Hepatocyte (in vitro differentiated cells): Measurements from ENCODE around the gene TBCD. TPM values are rescaled to one million over a fixed set of nuclear protein-coding genes. Genes with fewer than 3 reads are reported as not detected.
A peak's percentile ranks its signal among the peaks of the same experiment; 100 is the strongest.
"Not testable (repeated sequence)": the region's sequence is repeated elsewhere in the genome, so short reads cannot be mapped to it uniquely, and the experiment has no call there.

ENCODE experiments used
- DNase-seq: peaks from one replicate; pipeline ENCODE4 v3.0.0-alpha.2; 2016; ENCODE audit warnings: low spot score
- H2AFZ ChIP-seq: fragments of 200-600 bp; sonication (generic); 2 replicates; pipeline ENCODE4 v1.6.0; 2016; ENCODE audit warnings: antibody characterized with exemption, mild to moderate bottlenecking
- H3K27ac ChIP-seq: fragments of 200-600 bp; sonication (generic); 2 replicates; pipeline ENCODE4 v1.5.1; 2016; ENCODE audit warnings: mild to moderate bottlenecking
- H3K27me3 ChIP-seq: fragments of 200-600 bp; sonication (generic); 2 replicates; pipeline ENCODE4 v1.6.1; 2016
- H3K36me3 ChIP-seq: fragments of 200-600 bp; sonication (generic); replicated peaks from 2 replicates; pipeline ENCODE4 v1.5.1; 2016; ENCODE audit warnings: low read depth; ENCODE audit not compliant: insufficient read depth
- H3K4me1 ChIP-seq: fragments of 200-600 bp; sonication (generic); 2 replicates; pipeline ENCODE4 v1.5.1; 2016; ENCODE audit warnings: mild to moderate bottlenecking, moderate library complexity; ENCODE audit not compliant: insufficient read depth
- H3K4me2 ChIP-seq: fragments of 200-600 bp; sonication (generic); 2 replicates; pipeline ENCODE4 v1.6.0; 2016
- H3K4me3 ChIP-seq: fragments of 200-600 bp; sonication (generic); 2 replicates; pipeline ENCODE4 v1.5.1; 2016; ENCODE audit warnings: mild to moderate bottlenecking
- H3K79me2 ChIP-seq: fragments of 200-600 bp; sonication (generic); 2 replicates; pipeline ENCODE4 v1.6.0; 2017; ENCODE audit warnings: mild to moderate bottlenecking
- H3K9me2 ChIP-seq: fragments of 200-600 bp; sonication (generic); replicated peaks from 2 replicates; pipeline ENCODE4 v1.6.0; 2017; ENCODE audit warnings: mild to moderate bottlenecking; ENCODE audit not compliant: insufficient read depth
- H3K9me3 ChIP-seq: fragments of 200-600 bp; sonication (generic); 2 replicates; pipeline ENCODE4 v1.5.1; 2016; ENCODE audit warnings: low read depth, mild to moderate bottlenecking
- H4K20me1 ChIP-seq: fragments of 200-600 bp; sonication (generic); 2 replicates; pipeline ENCODE4 v1.6.0; 2016; ENCODE audit warnings: mild to moderate bottlenecking; ENCODE audit not compliant: insufficient read depth, poor library complexity, severe bottlenecking
- EZH2 ChIP-seq: fragments of 200-600 bp; sonication (generic); IDR thresholded peaks from 2 replicates; pipeline ENCODE4 v1.6.1; 2016; ENCODE audit warnings: antibody characterized with exemption, mild to moderate bottlenecking, borderline replicate concordance
- EZH2phosphoT487 ChIP-seq: fragments of 200-600 bp; sonication (generic); IDR thresholded peaks from one replicate; pipeline ENCODE4 v1.6.1; 2018; ENCODE audit warnings: antibody characterized with exemption, mild to moderate bottlenecking, low read depth, moderate library complexity; ENCODE audit not compliant: unreplicated experiment, severe bottlenecking
- WGBS: methylation state at CpG from one replicate; pipeline ENCODE4 v1.1.6; 2016; ENCODE audit warnings: low lambda C conversion rate; ENCODE audit errors: missing lambda C conversion rate; 5-methylcytosine and 5-hydroxymethylcytosine counted together
- polyA plus RNA-seq: library from polyadenylated mRNA; unstranded; fragments of >200 nt; fragmentation: Nextera tagmentation; extraction: Ambion mirVana; gene quantifications from 2 replicates; pipeline ENCODE4 v1.2.1, GENCODE V29; 2016
- total RNA-seq: library from RNA; depleted of rRNA; stranded (reverse); fragments of >200 nt; gene quantifications from 2 replicates; pipeline ENCODE4 v1.2.3, GENCODE V29; 2014
- TF ChIP-seq, protein P1 (sequence below): fragments of 200-600 bp; sonication (generic); IDR thresholded peaks from 2 replicates; pipeline ENCODE4 v1.5.1; 2016; ENCODE audit warnings: antibody characterized with exemption, mild to moderate bottlenecking; ENCODE audit not compliant: poor library complexity

The TBCD gene
- total and polyA plus RNA-seq, 2 experiments from 2014 or later, result 24.5 to 41.5 TPM

DNA sequence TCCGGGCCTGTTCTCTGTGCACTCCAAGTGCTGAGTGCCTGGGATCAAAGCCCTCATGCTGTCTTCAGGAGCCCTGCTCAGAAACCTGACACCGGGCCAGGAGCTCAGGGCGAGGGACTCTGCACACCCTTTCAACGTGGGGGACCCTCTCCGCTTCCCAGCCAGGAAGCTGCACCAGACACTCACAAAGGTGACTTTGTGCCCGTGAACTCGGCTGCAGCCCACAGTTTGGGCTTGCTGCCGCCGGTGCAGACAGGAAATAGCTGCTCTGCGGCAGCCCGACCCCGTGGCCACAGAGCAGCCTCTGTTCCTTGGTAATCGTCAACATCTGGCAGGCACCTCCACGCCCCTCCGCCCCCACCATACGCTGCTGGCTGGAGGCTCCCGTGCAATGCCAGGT is 234.1 kb downstream of the TBCD start:
- peak; percentile 40 for DNase-seq
- H2AFZ ChIP-seq, result no peak overlapping the region
- TF ChIP-seq EZH2, result no peak
- TF ChIP-seq, protein P1, sequence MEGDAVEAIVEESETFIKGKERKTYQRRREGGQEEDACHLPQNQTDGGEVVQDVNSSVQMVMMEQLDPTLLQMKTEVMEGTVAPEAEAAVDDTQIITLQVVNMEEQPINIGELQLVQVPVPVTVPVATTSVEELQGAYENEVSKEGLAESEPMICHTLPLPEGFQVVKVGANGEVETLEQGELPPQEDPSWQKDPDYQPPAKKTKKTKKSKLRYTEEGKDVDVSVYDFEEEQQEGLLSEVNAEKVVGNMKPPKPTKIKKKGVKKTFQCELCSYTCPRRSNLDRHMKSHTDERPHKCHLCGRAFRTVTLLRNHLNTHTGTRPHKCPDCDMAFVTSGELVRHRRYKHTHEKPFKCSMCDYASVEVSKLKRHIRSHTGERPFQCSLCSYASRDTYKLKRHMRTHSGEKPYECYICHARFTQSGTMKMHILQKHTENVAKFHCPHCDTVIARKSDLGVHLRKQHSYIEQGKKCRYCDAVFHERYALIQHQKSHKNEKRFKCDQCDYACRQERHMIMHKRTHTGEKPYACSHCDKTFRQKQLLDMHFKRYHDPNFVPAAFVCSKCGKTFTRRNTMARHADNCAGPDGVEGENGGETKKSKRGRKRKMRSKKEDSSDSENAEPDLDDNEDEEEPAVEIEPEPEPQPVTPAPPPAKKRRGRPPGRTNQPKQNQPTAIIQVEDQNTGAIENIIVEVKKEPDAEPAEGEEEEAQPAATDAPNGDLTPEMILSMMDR, result no peak
- TF ChIP-seq EZH2phosphoT487, result no peak
- peaks cover 7% of the 10 kb centered on the region for H3K4me1 ChIP-seq
- H4K20me1 ChIP-seq, result no peaks in the 10 kb centered on the region
- 35% methylated on average over 17 of the region's 17 CpGs for WGBS
- no peaks in the 10 kb centered on the region for H3K36me3 ChIP-seq
- H3K4me2 ChIP-seq, result peak overlapping the region; percentile 14
- H3K9me2 ChIP-seq, result no peaks in the 10 kb centered on the region
- no peaks in the 10 kb centered on the region for H3K79me2 ChIP-seq
- no peaks in the 10 kb centered on the region for H3K27me3 ChIP-seq
- no peak overlapping the region for H3K4me3 ChIP-seq
- H3K9me3 ChIP-seq, result no peaks in the 10 kb centered on the region
- peak overlapping the region; percentile 49 for H3K27ac ChIP-seq

DNA sequence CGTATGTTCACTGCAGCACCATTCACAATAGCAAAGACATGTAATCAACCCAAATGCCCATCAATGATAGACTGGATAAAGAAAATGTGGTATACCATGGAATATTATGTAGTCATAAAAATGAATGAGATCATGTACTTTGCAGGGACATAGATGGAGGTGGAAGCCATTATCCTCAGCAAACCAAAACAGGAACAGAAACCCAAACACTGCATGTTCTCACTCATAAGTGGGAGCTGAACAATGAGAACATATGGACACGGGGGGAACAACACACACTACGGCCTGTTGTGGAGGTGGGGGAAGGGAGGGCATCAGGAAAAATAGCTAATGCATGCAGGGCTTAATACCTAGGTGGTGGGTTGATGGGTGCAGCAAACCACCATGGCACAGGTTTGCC is 237.2 kb downstream of the TBCD start:
- H2AFZ ChIP-seq, H3K4me2 ChIP-seq, H3K36me3 ChIP-seq, H3K27ac ChIP-seq, H4K20me1 ChIP-seq, H3K9me2 ChIP-seq, H3K4me3 ChIP-seq, H3K79me2 ChIP-seq, DNase-seq, H3K4me1 ChIP-seq, H3K27me3 ChIP-seq, H3K9me3 ChIP-seq: not testable (repeated sequence)
- WGBS, result 86% methylated on average over 3 of the region's 3 CpGs

DNA sequence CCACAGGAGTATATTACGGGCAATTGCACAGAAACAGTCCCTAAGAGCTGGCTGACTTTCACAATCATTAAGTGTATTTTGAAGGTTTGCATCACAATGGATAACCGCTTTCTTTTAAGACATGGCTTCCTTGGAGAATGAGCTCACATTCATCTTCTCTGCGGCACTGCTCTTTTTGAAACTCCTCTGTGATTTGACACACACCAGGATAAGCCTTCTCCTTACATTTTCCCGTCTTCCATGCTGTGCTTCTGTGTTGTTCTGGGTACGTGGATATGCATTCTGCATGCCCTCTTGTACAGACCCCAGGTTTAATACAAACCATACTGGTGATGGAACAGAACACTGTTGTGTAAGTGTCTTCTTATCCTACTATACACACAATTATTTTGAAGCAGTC is 238.0 kb downstream of the TBCD start:
- no peak overlapping the region for H2AFZ ChIP-seq
- no peaks in the 10 kb centered on the region for H3K9me3 ChIP-seq
- TF ChIP-seq, protein P1, result no peak
- TF ChIP-seq EZH2phosphoT487, result no peak
- no peak for TF ChIP-seq EZH2
- peaks cover 7% of the 10 kb centered on the region for H3K4me1 ChIP-seq
- WGBS, result 94% methylated on average over 5 of the region's 5 CpGs
- H3K9me2 ChIP-seq, result no peaks in the 10 kb centered on the region
- H3K36me3 ChIP-seq, result no peaks in the 10 kb centered on the region
- no peaks in the 10 kb centered on the region for H3K79me2 ChIP-seq
- no peak overlapping the region for H3K4me2 ChIP-seq
- no peak for DNase-seq
- H3K27me3 ChIP-seq, result no peaks in the 10 kb centered on the region
- H3K4me3 ChIP-seq, result no peak overlapping the region
- H3K27ac ChIP-seq, result no peak overlapping the region
- H4K20me1 ChIP-seq, result no peaks in the 10 kb centered on the region

DNA sequence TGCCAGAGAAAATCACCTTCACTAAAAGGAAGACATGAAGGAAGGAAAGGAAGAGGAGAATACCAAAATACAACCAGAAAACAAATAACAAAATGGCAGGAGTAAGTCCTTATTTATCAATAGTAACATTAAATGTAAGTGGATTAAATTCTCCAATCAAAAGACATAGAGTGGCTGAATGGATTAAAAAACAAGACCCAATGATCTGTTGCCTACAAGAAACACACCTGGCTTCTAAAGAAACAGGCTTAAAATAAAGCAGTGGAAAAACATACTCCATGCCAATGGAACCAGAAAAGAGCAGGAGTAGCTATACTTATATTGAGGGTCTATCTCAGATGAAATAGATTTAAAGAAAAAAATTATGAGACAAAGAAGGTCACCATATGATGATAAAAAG is 241.1 kb downstream of the TBCD start:
- H3K4me3 ChIP-seq, result no peak overlapping the region
- no peaks in the 10 kb centered on the region for H4K20me1 ChIP-seq
- no peaks in the 10 kb centered on the region for H3K9me3 ChIP-seq
- H3K36me3 ChIP-seq, result no peaks in the 10 kb centered on the region
- DNase-seq, result no peak
- no peak overlapping the region for H3K27ac ChIP-seq
- H3K9me2 ChIP-seq, result no peaks in the 10 kb centered on the region
- no peak overlapping the region for H3K4me2 ChIP-seq
- no peaks in the 10 kb centered on the region for H3K4me1 ChIP-seq
- TF ChIP-seq, protein P1, result no peak
- H3K27me3 ChIP-seq, result no peaks in the 10 kb centered on the region
- no peaks in the 10 kb centered on the region for H3K79me2 ChIP-seq
- H2AFZ ChIP-seq, result no peak overlapping the region

Other genes starting within 250 kb of the TBCD start
- gene FOXK2, start 232.3 kb upstream of the TBCD start, total RNA-seq, result 30.2 and 40.9 TPM in 2 replicates
- gene FOXK2, start 232.3 kb upstream of the TBCD start, polyA plus RNA-seq, result 29.5 and 37.7 TPM in 2 replicates
- 95.4 and 112 TPM in 2 replicates for gene WDR45B, start 103.6 kb upstream of the TBCD start, total RNA-seq
- 74.2 and 82.6 TPM in 2 replicates for gene WDR45B, start 103.6 kb upstream of the TBCD start, polyA plus RNA-seq
- 20.0 and 22.2 TPM in 2 replicates for gene RAB40B, start 53.4 kb upstream of the TBCD start, total RNA-seq
- 22.2 and 27.8 TPM in 2 replicates for gene RAB40B, start 53.4 kb upstream of the TBCD start, polyA plus RNA-seq
- gene FN3KRP, start 35.4 kb upstream of the TBCD start, total RNA-seq, result 17.0 and 18.7 TPM in 2 replicates
- gene FN3KRP, start 35.4 kb upstream of the TBCD start, polyA plus RNA-seq, result 24.0 and 27.4 TPM in 2 replicates
- gene FN3K, start 16.4 kb upstream of the TBCD start, total RNA-seq, result 4.0 and 17.3 TPM in 2 replicates
- 12.8 and 13.7 TPM in 2 replicates for gene FN3K, start 16.4 kb upstream of the TBCD start, polyA plus RNA-seq
- gene ZNF750, start 88.0 kb downstream of the TBCD start, total RNA-seq, result 0.12 and 0.27 TPM in 2 replicates
- gene ZNF750, start 88.0 kb downstream of the TBCD start, polyA plus RNA-seq, result 0.49 and 2.1 TPM in 2 replicates